A549 treated with AZD9567 at 1 μM for 4 hours (cell line): ENCODE results near the gene MAGED1. TPM values are rescaled to one million over a fixed set of nuclear protein-coding genes. Genes with fewer than 3 reads are reported as not detected.

Source experiments
- total RNA-seq: library from RNA; stranded (reverse); fragments of 200-300 nt; extraction: Qiagen RNA extraction; gene quantifications from 5 replicates; pipeline ENCODE4 v1.2.3, GENCODE V29; 2022; ENCODE audit not compliant: insufficient read depth

MAGED1 gene
- 69.7 to 107 TPM (median 78.9 TPM) in 5 replicates for total RNA-seq

GRCh38 chrX:51892921-51893745, at the start of gene MAGED1:
MAGED1 (plus strand) TSS chrX:51893623; CDS start chrX:51894305, 682 bp downstream.

Other genes with a start within 250 kb of the MAGED1 start
- gene CENPVL2, start 210.8 kb upstream of the MAGED1 start, total RNA-seq, result not detected in 5 replicates
- gene CENPVL1, start 183.1 kb upstream of the MAGED1 start, total RNA-seq, result not detected in 5 replicates
- gene GSPT2, start 150.2 kb upstream of the MAGED1 start, total RNA-seq, result 8.4 to 10.5 TPM (median 9.0 TPM) in 5 replicates
- gene MAGED4B, start 175.6 kb downstream of the MAGED1 start, total RNA-seq, result 10.7 to 16.0 TPM (median 13.8 TPM) in 5 replicates